HG03175 (cell line): ENCODE results near the gene CABCOCO1.

Experiments used
- ATAC-seq: cut with Tn5 transposase; IDR thresholded peaks from one replicate; pipeline ENCODE4 v1.9.1; 2021; ENCODE audit warnings: mild to moderate bottlenecking, moderate library complexity; ENCODE audit not compliant: unreplicated experiment

The CABCOCO1 gene

GRCh38 chr10:61752111-61753011 lies 89.6 kb downstream of the CABCOCO1 start:
- peak; percentile 63 for ATAC-seq

GRCh38 chr10:61753453-61753852 lies 90.7 kb downstream of the CABCOCO1 start:
- ATAC-seq: no peak

- no peak for ATAC-seq
These were observed 92.1 kb downstream of the CABCOCO1 start for GRCh38 chr10:61754587-61755550.

- no peak for ATAC-seq
These were observed 94.3 kb downstream of the CABCOCO1 start for GRCh38 chr10:61757001-61757400.

- ATAC-seq: no peak
These were observed 95.0 kb downstream of the CABCOCO1 start for GRCh38 chr10:61757525-61758397.

GRCh38 chr10:61758433-61758832 lies 95.7 kb downstream of the CABCOCO1 start:
- no peak for ATAC-seq

GRCh38 chr10:61759751-61760150 lies 97.0 kb downstream of the CABCOCO1 start:
- no peak for ATAC-seq

- no peak for ATAC-seq
These were observed 98.5 kb downstream of the CABCOCO1 start for GRCh38 chr10:61760943-61761824.

GRCh38 chr10:61761825-61762217 lies 99.1 kb downstream of the CABCOCO1 start:
- no peak for ATAC-seq

GRCh38 chr10:61763778-61764177 lies 101.0 kb downstream of the CABCOCO1 start:
- no peak for ATAC-seq

GRCh38 chr10:61764486-61764885 lies 101.8 kb downstream of the CABCOCO1 start:
- ATAC-seq: no peak

GRCh38 chr10:61765176-61766087 lies 102.7 kb downstream of the CABCOCO1 start:
- ATAC-seq: no peak

GRCh38 chr10:61766927-61767326 lies 104.2 kb downstream of the CABCOCO1 start:
- no peak for ATAC-seq

- ATAC-seq: no peak
These were observed 111.3 kb downstream of the CABCOCO1 start for GRCh38 chr10:61774031-61774430.

GRCh38 chr10:61775111-61775510 lies 112.4 kb downstream of the CABCOCO1 start:
- ATAC-seq: no peak

- ATAC-seq: no peak
These were observed 114.0 kb downstream of the CABCOCO1 start for GRCh38 chr10:61776615-61777266.

GRCh38 chr10:61778137-61778536 lies 115.4 kb downstream of the CABCOCO1 start:
- no peak for ATAC-seq

GRCh38 chr10:61779276-61779675 lies 116.5 kb downstream of the CABCOCO1 start:
- no peak for ATAC-seq
